Measurements from ENCODE around the gene CEP162.

GRCh38 chr6:84204011-84204410 is 23.4 kb downstream of the CEP162 start:
- TF ChIP-seq CTCF (IDR thresholded peaks at IDR 0.05; ENCODE audit: insufficient read depth, low read length, poor library complexity, severe bottlenecking) (no peak), EZH2phosphoT487 (conservative IDR thresholded peaks at IDR 0.05; ENCODE audit: low read length) (no peak)
